CD8-positive, alpha-beta memory T cell (primary cell): ENCODE data around the gene KCNK17. TPM values are rescaled to one million over a fixed set of nuclear protein-coding genes. Genes with fewer than 3 reads are reported as not detected.
A peak's percentile ranks its signal among the peaks of the same experiment; 100 is the strongest.

Experiments used
- CTCF ChIA-PET: fragments of 350-600 bp; sonication (Branson Sonifier 250); formaldehyde crosslinking; loops from one replicate; lab custom pipeline; 2021; ENCODE audit warnings: antibody characterized with exemption; lab: Charles Lee
- POLR2A ChIA-PET: fragments of 350-600 bp; sonication (Branson Sonifier 250); formaldehyde crosslinking; loops from one replicate; lab custom pipeline; 2021; ENCODE audit warnings: antibody characterized with exemption; lab: Charles Lee
- DNase-seq, 5 donors: peaks; one replicate each; pipeline versions ENCODE4 v3.0.0 to v3.0.0-alpha.2; 2020 to 2022; ENCODE audit warnings: mixed read lengths in 1 of 5
- H3K27ac ChIP-seq: one replicate; pipeline ENCODE4 v1.7.0; 2013; ENCODE audit warnings: low read depth, mild to moderate bottlenecking, low read length, moderate library complexity
- H3K27me3 ChIP-seq: 2 replicates; pipeline ENCODE4 v1.7.0; 2013; ENCODE audit warnings: low read length, mild to moderate bottlenecking; ENCODE audit not compliant: insufficient read depth, poor library complexity, severe bottlenecking
- H3K36me3 ChIP-seq: 2 replicates; pipeline ENCODE4 v1.7.0; 2013; ENCODE audit warnings: mild to moderate bottlenecking, low read length, moderate library complexity; ENCODE audit not compliant: insufficient read depth
- H3K4me1 ChIP-seq: 2 replicates; pipeline ENCODE4 v1.7.0; 2013; ENCODE audit warnings: mild to moderate bottlenecking, low read length, moderate library complexity; ENCODE audit not compliant: insufficient read depth
- H3K4me3 ChIP-seq: 2 replicates; pipeline ENCODE4 v1.7.0; 2013; ENCODE audit warnings: mild to moderate bottlenecking, low read length
- H3K9me3 ChIP-seq: 2 replicates; pipeline ENCODE4 v1.7.0; 2013; ENCODE audit warnings: mild to moderate bottlenecking, low read length
- H3K27ac Mint-ChIP-seq, 8 donors: one replicate each; pipeline ENCODE4 v1.8.0; 2020 to 2021; ENCODE audit warnings: mixed read lengths in 8 of 8, mild to moderate bottlenecking in 6 of 8, inconsistent platforms in 3 of 8, moderate library complexity in 3 of 8
- H3K27me3 Mint-ChIP-seq, 2 donors: one replicate each; pipeline ENCODE4 v1.8.0; 2020 to 2021; ENCODE audit warnings: mixed read lengths in 2 of 2, mild to moderate bottlenecking in 1 of 2, moderate library complexity in 1 of 2
- H3K36me3 Mint-ChIP-seq, 3 donors: one replicate each; pipeline ENCODE4 v1.8.0; 2020 to 2021; ENCODE audit warnings: mixed read lengths in 3 of 3, inconsistent platforms in 1 of 3, mild to moderate bottlenecking in 1 of 3
- H3K4me1 Mint-ChIP-seq, 3 donors: one replicate each; pipeline ENCODE4 v1.8.0; 2020 to 2021; ENCODE audit warnings: mixed read lengths in 3 of 3, inconsistent platforms in 1 of 3, mild to moderate bottlenecking in 1 of 3
- H3K4me3 Mint-ChIP-seq, 7 donors: one replicate each; pipeline ENCODE4 v1.8.0; 2020 to 2021; ENCODE audit warnings: mixed read lengths in 7 of 7, mild to moderate bottlenecking in 6 of 7, moderate library complexity in 4 of 7, inconsistent platforms in 2 of 7
- H3K9me3 Mint-ChIP-seq, 5 donors: one replicate each; pipeline ENCODE4 v1.8.0; 2020 to 2022; ENCODE audit warnings: mixed read lengths in 5 of 5, mild to moderate bottlenecking in 3 of 5, moderate library complexity in 2 of 5, inconsistent platforms in 1 of 5
- polyA plus RNA-seq: library from polyadenylated mRNA; unstranded; fragments of 300-500 nt; fragmentation: Illumina TruSeq; gene quantifications from one replicate; pipeline ENCODE4 v1.2.3, GENCODE V29; 2021
- total RNA-seq, 2 experiments: library from RNA; stranded (reverse); gene quantifications; one replicate each; pipeline ENCODE4 v1.2.3, GENCODE V29; 2021

The KCNK17 gene
- total and polyA plus RNA-seq, 3 experiments from 2014 or later = not detected

DNA sequence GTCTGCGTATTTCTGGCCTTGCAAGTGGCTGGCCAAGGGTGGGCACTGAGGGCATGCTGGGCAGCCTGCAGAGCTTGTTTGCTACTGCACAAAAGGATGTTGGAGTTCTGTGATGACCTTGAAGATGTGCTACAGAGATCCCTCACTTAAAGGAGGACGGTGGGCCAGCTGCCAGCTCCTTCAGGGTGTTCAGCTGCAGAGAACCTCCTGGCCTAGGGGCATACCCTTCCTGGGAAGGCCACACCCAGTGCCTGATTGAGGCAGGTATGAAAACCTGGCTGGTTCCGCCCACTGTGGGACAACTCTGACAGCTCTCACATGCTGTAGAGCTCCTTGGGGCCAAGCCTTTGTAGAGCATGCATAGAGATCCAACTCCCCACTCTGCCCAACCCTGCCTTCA lies 3.0 kb upstream of the KCNK17 start:
- Mint-ChIP-seq H3K4me1 (peaks cover 0 to 13% (median 2%) of the 10 kb centered on the region in 3 donors), H3K9me3 (no peaks in the 10 kb centered on the region), H3K27me3 (peaks cover 28 to 43% of the 10 kb centered on the region in 2 donors), H3K27ac (no peak overlapping the region), H3K36me3 (no peaks in the 10 kb centered on the region), H3K4me3 (peak overlapping the region in 1 of 7 donors; percentile 40)
- Histone ChIP-seq H3K4me1 (no peaks in the 10 kb centered on the region), H3K4me3 (no peak overlapping the region), H3K27ac (no peak overlapping the region), H3K36me3 (no peaks in the 10 kb centered on the region), H3K27me3 (peaks cover 14% of the 10 kb centered on the region), H3K9me3 (no peaks in the 10 kb centered on the region)
- ChIA-PET CTCF (no interaction called here), POLR2A (no interaction called here)
- no peak for DNase-seq

DNA sequence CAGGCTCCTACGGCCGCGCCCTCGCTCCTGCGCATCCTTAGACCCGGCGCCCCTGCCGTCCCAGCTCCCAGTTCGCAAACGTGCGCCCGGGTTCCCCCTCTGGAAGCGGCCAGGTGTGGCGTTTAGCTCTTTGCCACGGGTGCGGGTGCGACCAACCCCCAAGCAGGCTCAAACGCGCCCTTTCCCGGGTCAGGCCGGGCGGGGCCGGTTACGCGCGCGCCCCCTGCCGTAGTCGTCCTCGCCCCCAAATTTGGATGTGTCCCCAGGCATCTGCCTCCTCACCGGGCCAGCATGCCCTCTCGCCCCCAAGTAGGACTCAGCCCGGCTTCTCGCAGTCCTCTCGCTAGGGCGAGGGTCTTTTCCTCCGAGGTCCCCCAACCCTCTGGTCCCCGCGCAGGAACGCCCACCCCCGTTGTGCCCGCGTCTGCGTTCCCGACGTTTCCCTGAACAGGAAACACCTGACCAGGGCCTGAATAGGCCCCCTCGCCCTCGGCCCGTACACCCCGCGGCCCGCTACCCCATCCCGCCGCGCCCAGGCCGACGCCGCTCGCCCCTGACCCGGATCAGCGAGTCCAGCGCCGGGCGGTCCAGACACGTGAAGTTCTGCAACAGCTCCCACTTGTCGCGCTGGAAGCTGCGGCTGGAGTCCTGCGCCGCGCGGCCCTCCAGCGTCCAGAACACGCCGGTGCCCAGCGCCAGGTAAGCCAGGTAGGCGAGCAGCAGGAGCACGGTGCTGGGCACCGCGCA lies 520 bp downstream of the KCNK17 start:
- DNase-seq = no peak
- POLR2A ChIA-PET = no interaction called here

DNA sequence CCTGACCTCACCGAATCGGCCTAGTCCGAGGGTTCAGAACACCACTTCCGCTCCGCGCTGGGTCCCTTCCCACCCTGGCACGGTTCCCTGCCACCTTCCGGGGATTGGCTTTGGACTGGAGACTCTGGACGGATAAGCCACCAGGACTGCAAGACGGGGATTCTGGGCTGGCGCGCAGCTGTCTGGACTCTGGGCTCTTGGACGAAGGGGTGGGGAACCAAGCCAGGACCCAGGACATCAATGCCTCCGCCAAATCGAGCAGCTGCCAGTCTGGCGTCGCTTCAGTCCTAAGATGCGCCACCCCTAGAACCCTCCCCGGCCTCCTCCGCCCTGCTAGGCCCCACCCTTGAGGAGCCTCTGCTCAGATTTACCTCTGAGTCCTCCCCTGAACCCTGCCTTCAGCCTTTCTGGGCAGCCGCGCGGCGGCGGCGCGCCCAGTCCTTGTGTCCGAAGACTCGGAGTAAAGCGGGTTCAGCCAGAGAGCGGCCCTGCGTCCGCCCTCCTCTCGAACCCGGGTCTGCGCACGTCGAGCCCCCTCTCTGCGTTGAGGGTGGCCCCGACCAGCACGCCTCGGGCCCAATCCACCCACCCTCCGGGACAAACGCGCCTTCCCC lies 1.2 kb downstream of the KCNK17 start:
- Mint-ChIP-seq H3K9me3 (no peaks in the 10 kb centered on the region), H3K27me3 (peaks cover 28 to 54% of the 10 kb centered on the region in 2 donors), H3K4me1 (peaks cover 0 to 13% (median 2%) of the 10 kb centered on the region in 3 donors), H3K36me3 (no peaks in the 10 kb centered on the region), H3K27ac (no peak overlapping the region), H3K4me3 (peak overlapping the region in 1 of 7 donors; percentile 8)
- ChIA-PET POLR2A (no interaction called here), CTCF (interaction anchor here (1.2 kb wide), 1 partner anchor 10 kb away, joined by 7 read pairs; no protein-coding TSS in a partner anchor)
- no peaks in the 10 kb centered on the region for H3K4me1 ChIP-seq
- H3K4me3 ChIP-seq = no peak overlapping the region
- no peak overlapping the region for H3K27ac ChIP-seq
- DNase-seq = no peak
- peaks cover 17% of the 10 kb centered on the region for H3K27me3 ChIP-seq
- H3K9me3 ChIP-seq = no peaks in the 10 kb centered on the region
- H3K36me3 ChIP-seq = no peaks in the 10 kb centered on the region

More for the DNA sequence above, 520 bp downstream of the KCNK17 start:
- Histone ChIP-seq H3K9me3 (no peaks in the 10 kb centered on the region), H3K27me3 (peaks cover 17% of the 10 kb centered on the region), H3K27ac (no peak overlapping the region), H3K4me1 (no peaks in the 10 kb centered on the region), H3K36me3 (no peaks in the 10 kb centered on the region), H3K4me3 (no peak overlapping the region)
- Mint-ChIP-seq H3K36me3 (no peaks in the 10 kb centered on the region), H3K4me1 (peaks cover 0 to 13% (median 2%) of the 10 kb centered on the region in 3 donors), H3K9me3 (no peaks in the 10 kb centered on the region), H3K27ac (no peak overlapping the region), H3K27me3 (peaks cover 33 to 57% of the 10 kb centered on the region in 2 donors), H3K4me3 (peak overlapping the region in 2 of 7 donors; percentile 8 to 27)
- CTCF ChIA-PET = interaction anchor here (1.0 kb wide), 1 partner anchor 11 kb away, joined by 3 read pairs; no protein-coding TSS in a partner anchor

DNA sequence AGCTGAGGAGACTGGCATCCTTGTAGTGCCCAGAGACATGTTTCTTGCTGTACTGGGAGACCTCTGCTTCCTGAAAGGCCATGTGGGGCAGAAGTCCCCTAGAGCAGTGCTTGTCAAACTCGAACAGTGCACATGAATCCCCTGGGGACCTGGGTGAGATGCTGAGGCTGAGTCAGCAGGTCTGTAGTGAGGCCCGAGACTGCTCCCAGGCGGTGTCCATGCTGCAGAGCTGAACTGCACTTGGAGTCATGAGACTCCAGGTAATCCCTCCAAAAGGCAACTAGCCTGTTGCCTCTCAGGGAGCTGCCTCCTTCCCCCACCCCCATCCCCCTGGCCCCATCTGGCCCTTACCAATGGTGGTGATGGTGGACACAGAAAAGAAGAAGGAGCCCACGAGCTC lies 3.7 kb downstream of the KCNK17 start:
- Mint-ChIP-seq H3K4me3 (no peak overlapping the region), H3K27me3 (peaks cover 26 to 37% of the 10 kb centered on the region in 2 donors), H3K36me3 (no peaks in the 10 kb centered on the region), H3K4me1 (peaks cover 0 to 13% (median 2%) of the 10 kb centered on the region in 3 donors), H3K27ac (no peak overlapping the region), H3K9me3 (no peaks in the 10 kb centered on the region)
- ChIA-PET POLR2A (no interaction called here), CTCF (interaction anchor here (0.8 to 15.5 kb wide), 7 partner anchors 8 to 438 kb away, joined by 3 to 269 read pairs (median 3); no protein-coding TSS in a partner anchor)
- Histone ChIP-seq H3K27ac (no peak overlapping the region), H3K36me3 (no peaks in the 10 kb centered on the region), H3K27me3 (peaks cover 14% of the 10 kb centered on the region), H3K4me1 (no peaks in the 10 kb centered on the region), H3K4me3 (no peak overlapping the region), H3K9me3 (no peaks in the 10 kb centered on the region)
- no peak for DNase-seq

DNA sequence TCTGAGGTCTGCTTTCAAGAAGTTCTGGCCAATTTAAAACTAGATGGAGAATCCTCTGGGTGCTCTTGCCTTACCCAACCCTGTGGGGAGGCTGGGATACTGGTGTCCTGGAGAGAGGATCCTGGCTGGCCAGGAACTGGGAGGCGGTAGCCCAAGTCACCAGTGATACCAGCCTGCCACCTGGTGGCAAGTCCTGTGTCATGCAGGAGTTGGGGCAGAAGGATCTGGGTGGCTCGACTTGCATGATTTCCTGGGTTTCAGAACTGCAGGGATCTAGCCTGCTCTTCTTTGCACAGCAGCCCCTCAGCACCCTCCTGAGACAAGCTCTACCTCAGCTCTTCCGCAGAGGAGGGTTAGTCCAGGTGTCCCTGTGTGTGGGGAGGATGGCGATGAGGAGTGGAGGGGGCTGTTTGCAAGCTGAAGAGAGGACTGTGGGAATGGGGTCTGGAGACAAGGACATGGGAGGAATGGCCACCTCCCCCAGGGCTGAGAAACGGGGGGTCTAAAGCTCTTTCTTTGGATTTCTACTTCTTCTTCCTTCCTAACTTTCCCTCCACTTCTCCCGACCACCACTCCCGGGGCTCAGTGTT lies 4.2 kb downstream of the KCNK17 start:
- no peak overlapping the region for H3K4me3 Mint-ChIP-seq
- H3K36me3 Mint-ChIP-seq = no peaks in the 10 kb centered on the region
- Histone ChIP-seq H3K27me3 (peaks cover 10% of the 10 kb centered on the region), H3K4me3 (no peak overlapping the region), H3K9me3 (no peaks in the 10 kb centered on the region), H3K4me1 (no peaks in the 10 kb centered on the region), H3K36me3 (no peaks in the 10 kb centered on the region), H3K27ac (no peak overlapping the region)
- no peak overlapping the region for H3K27ac Mint-ChIP-seq
- H3K4me1 Mint-ChIP-seq = peaks cover 0 to 13% (median 2%) of the 10 kb centered on the region in 3 donors
- DNase-seq = peak in 4 of 5 donors; percentile 18 to 62 (median 28)
- no peaks in the 10 kb centered on the region for H3K9me3 Mint-ChIP-seq
- peaks cover 23 to 34% of the 10 kb centered on the region in 2 donors for H3K27me3 Mint-ChIP-seq
- POLR2A ChIA-PET = no interaction called here
- CTCF ChIA-PET = interaction anchor here (0.7 to 15.5 kb wide), 9 partner anchors 9 to 438 kb away, joined by 3 to 269 read pairs (median 3); partner anchors contain the start of gene KCNK5

DNA sequence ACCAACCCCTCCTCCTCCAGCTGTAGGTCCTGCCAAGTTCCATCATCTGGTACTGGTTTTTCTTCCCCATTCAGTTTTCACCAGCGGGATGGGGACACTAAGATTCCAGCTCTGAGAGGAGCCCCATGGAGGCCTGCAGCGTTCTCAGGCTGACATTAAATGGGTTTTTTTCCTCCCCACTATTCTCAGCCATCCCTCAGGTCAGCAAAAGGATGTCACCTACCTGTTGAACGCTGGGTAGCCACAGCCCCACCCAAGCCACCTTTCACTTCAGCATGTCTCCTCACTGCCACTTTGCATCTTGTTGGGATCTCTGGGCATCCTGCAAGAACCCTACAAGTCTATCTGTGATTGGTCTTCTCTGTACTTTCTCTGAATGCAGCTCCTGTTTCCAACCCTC lies 6.8 kb downstream of the KCNK17 start:
- Mint-ChIP-seq H3K36me3 (no peaks in the 10 kb centered on the region), H3K4me3 (no peak overlapping the region), H3K4me1 (peaks cover 5 to 8% (median 6%) of the 10 kb centered on the region in 3 donors), H3K9me3 (no peaks in the 10 kb centered on the region), H3K27ac (no peak overlapping the region), H3K27me3 (peaks cover 12 to 21% of the 10 kb centered on the region in 2 donors)
- no peaks in the 10 kb centered on the region for H3K9me3 ChIP-seq
- ChIA-PET POLR2A (no interaction called here), CTCF (interaction anchor here (5.5 to 15.5 kb wide), 2 partner anchors 140 to 434 kb away, joined by 73 to 269 read pairs; no protein-coding TSS in a partner anchor)
- DNase-seq = no peak
- H3K4me3 ChIP-seq = no peak overlapping the region
- H3K36me3 ChIP-seq = no peaks in the 10 kb centered on the region
- H3K4me1 ChIP-seq = peaks cover 6% of the 10 kb centered on the region
- peaks cover 3% of the 10 kb centered on the region for H3K27me3 ChIP-seq
- no peak overlapping the region for H3K27ac ChIP-seq

DNA sequence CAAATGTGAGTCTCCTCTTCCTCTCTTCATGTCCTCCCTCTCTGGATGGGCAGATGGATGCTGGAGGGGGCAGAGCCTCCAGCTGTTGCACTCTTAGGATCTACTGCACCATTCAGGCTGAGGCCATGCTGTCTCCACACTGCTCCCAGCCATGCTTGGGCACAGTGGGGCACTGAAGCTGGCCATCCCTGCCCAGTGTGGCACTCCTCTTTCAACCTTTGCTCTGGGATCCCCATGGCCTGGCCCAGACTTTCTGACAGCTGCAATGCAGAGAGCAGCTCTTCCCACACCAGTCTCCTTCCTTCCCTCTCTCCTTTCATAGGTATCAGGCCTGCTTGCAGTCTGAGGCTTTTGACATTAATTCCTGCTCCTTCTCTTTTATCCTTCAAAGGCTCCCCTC lies 9.3 kb downstream of the KCNK17 start:
- H3K36me3 ChIP-seq = no peaks in the 10 kb centered on the region
- Mint-ChIP-seq H3K27me3 (peaks cover 7 to 9% of the 10 kb centered on the region in 2 donors), H3K4me1 (peaks cover 5 to 11% (median 5%) of the 10 kb centered on the region in 3 donors), H3K9me3 (no peaks in the 10 kb centered on the region), H3K4me3 (no peak overlapping the region), H3K27ac (peak overlapping the region in 1 of 8 donors; percentile 72), H3K36me3 (no peaks in the 10 kb centered on the region)
- H3K4me1 ChIP-seq = peaks cover 6% of the 10 kb centered on the region
- DNase-seq = no peak
- ChIA-PET POLR2A (no interaction called here), CTCF (interaction anchor here (1.2 to 15.5 kb wide), 5 partner anchors 13 to 431 kb away, joined by 3 to 269 read pairs (median 9); no protein-coding TSS in a partner anchor)
- H3K4me3 ChIP-seq = no peak overlapping the region
- no peaks in the 10 kb centered on the region for H3K27me3 ChIP-seq
- H3K27ac ChIP-seq = no peak overlapping the region
- no peaks in the 10 kb centered on the region for H3K9me3 ChIP-seq
